WTC11 (cell line): ENCODE data around the gene LY6G5C. TPM values are rescaled to one million over a fixed set of nuclear protein-coding genes. Genes with fewer than 3 reads are reported as not detected.

ENCODE experiments used
- ATAC-seq: fragments of 200-7000 bp; cut with Tn5 transposase; 2 replicates; pipeline ENCODE4 v1.10.0; 2021; ENCODE audit warnings: mild to moderate bottlenecking, moderate library complexity
- CTCF ChIA-PET: fragments of 300-600 bp; sonication (Branson Sonifier 250); formaldehyde crosslinking; loops from one replicate; lab custom pipeline; 2021; ENCODE audit warnings: antibody characterized with exemption; lab: Charles Lee
- POLR2A ChIA-PET: fragments of 350-600 bp; sonication (Branson Sonifier 250); formaldehyde crosslinking; loops from one replicate; lab custom pipeline; 2021; ENCODE audit warnings: antibody characterized with exemption; lab: Charles Lee
- DNase-seq: peaks from one replicate; pipeline ENCODE4 v3.0.0; 2021; ENCODE audit warnings: low spot score
- H3K27ac Mint-ChIP-seq: 2 replicates; pipeline ENCODE4 v1.8.0; 2021; ENCODE audit warnings: mixed read lengths
- H3K27me3 Mint-ChIP-seq: 2 replicates; pipeline ENCODE4 v1.8.0; 2021; ENCODE audit warnings: low read depth, mild to moderate bottlenecking, moderate library complexity, mixed read lengths
- H3K36me3 Mint-ChIP-seq: 2 replicates; pipeline ENCODE4 v1.8.0; 2021; ENCODE audit warnings: mixed read lengths
- H3K4me1 Mint-ChIP-seq: 2 replicates; pipeline ENCODE4 v1.8.0; 2022; ENCODE audit warnings: mixed read lengths
- H3K4me3 Mint-ChIP-seq: 2 replicates; pipeline ENCODE4 v1.8.0; 2021; ENCODE audit warnings: mild to moderate bottlenecking, moderate library complexity, mixed read lengths
- H3K9me3 Mint-ChIP-seq: 2 replicates; pipeline ENCODE4 v1.8.0; 2021; ENCODE audit warnings: mixed read lengths
- AR ChIP-seq: fragments of 250-450 bp; sonication (Bioruptor Pico); IDR thresholded peaks from 2 replicates; pipeline ENCODE4 v1.9.0; 2021; ENCODE audit warnings: mild to moderate bottlenecking
- ATF3 ChIP-seq: sonication (generic); formaldehyde crosslinking; conservative IDR thresholded peaks from 2 replicates; pipeline ENCODE4 v1.8.1; 2022; ENCODE audit warnings: mild to moderate bottlenecking, missing genetic modification reagents
- CDX4 ChIP-seq: fragments of 250-450 bp; sonication (Bioruptor Pico); IDR thresholded peaks from 2 replicates; pipeline ENCODE4 v1.9.0; 2021; ENCODE audit warnings: moderate library complexity, mild to moderate bottlenecking, inconsistent platforms, borderline replicate concordance
- E2F5 ChIP-seq: sonication (generic); formaldehyde crosslinking; IDR thresholded peaks from 2 replicates; pipeline ENCODE4 v1.8.1; 2022; ENCODE audit warnings: mild to moderate bottlenecking, moderate library complexity, missing genetic modification reagents
- EMX1 ChIP-seq: fragments of 250-450 bp; sonication (Bioruptor Pico); IDR thresholded peaks from 2 replicates; pipeline ENCODE4 v1.8.0; 2021; ENCODE audit warnings: mild to moderate bottlenecking
- FOXJ3 ChIP-seq: sonication (generic); formaldehyde crosslinking; IDR thresholded peaks from 2 replicates; pipeline ENCODE4 v1.9.0; 2021; ENCODE audit warnings: missing genetic modification reagents, mild to moderate bottlenecking, borderline replicate concordance
- FOXP4 ChIP-seq: sonication (generic); formaldehyde crosslinking; IDR thresholded peaks from 2 replicates; pipeline ENCODE4 v1.8.0; 2022; ENCODE audit warnings: mild to moderate bottlenecking, missing genetic modification reagents
- GABPB1 ChIP-seq: sonication (generic); formaldehyde crosslinking; IDR thresholded peaks from 2 replicates; pipeline ENCODE4 v1.8.1; 2023; ENCODE audit warnings: mild to moderate bottlenecking, missing genetic modification reagents
- IRF1 ChIP-seq: sonication (generic); formaldehyde crosslinking; IDR thresholded peaks from 2 replicates; pipeline ENCODE4 v1.8.0; 2023; ENCODE audit warnings: missing genetic modification reagents
- NFYB ChIP-seq: sonication (generic); formaldehyde crosslinking; conservative IDR thresholded peaks from 2 replicates; pipeline ENCODE4 v1.8.0; 2022; ENCODE audit warnings: low read depth, missing genetic modification reagents
- SP1 ChIP-seq: sonication (generic); formaldehyde crosslinking; conservative IDR thresholded peaks from 2 replicates; pipeline ENCODE4 v1.8.1; 2022; ENCODE audit warnings: missing genetic modification reagents
- USF2 ChIP-seq: sonication (generic); formaldehyde crosslinking; IDR thresholded peaks from 2 replicates; pipeline ENCODE4 v1.8.1; 2023; ENCODE audit warnings: mild to moderate bottlenecking, missing genetic modification reagents, moderate library complexity
- ZBTB21 ChIP-seq: sonication (generic); formaldehyde crosslinking; IDR thresholded peaks from 2 replicates; pipeline ENCODE4 v1.8.1; 2023; ENCODE audit warnings: mild to moderate bottlenecking, missing genetic modification reagents, borderline replicate concordance
- ZMAT4 ChIP-seq: fragments of 250-450 bp; sonication (Bioruptor Pico); IDR thresholded peaks from 2 replicates; pipeline ENCODE4 v1.9.0; 2021; ENCODE audit warnings: mild to moderate bottlenecking
- ZNF232 ChIP-seq: sonication (generic); formaldehyde crosslinking; IDR thresholded peaks from 2 replicates; pipeline ENCODE4 v1.8.0; 2022; ENCODE audit warnings: mild to moderate bottlenecking, missing genetic modification reagents
- ZNF281 ChIP-seq: sonication (generic); formaldehyde crosslinking; IDR thresholded peaks from 2 replicates; pipeline ENCODE4 v1.8.0; 2023; ENCODE audit warnings: mild to moderate bottlenecking, missing genetic modification reagents
- ZNF317 ChIP-seq: sonication (generic); formaldehyde crosslinking; IDR thresholded peaks from 2 replicates; pipeline ENCODE4 v1.8.1; 2023; ENCODE audit warnings: low read depth, mild to moderate bottlenecking, moderate library complexity, missing genetic modification reagents, borderline replicate concordance
- ZNF423 ChIP-seq: fragments of 250-450 bp; sonication (Bioruptor Pico); IDR thresholded peaks from 2 replicates; pipeline ENCODE4 v2.1.2; 2022; ENCODE audit warnings: mild to moderate bottlenecking, moderate library complexity
- total RNA-seq: library from RNA; stranded (reverse); gene quantifications from 3 replicates; pipeline ENCODE4 v1.2.3, GENCODE V29; 2021

LY6G5C gene
- total RNA-seq, 1 experiment from 2014 or later, result 1.0 TPM

- Mint-ChIP-seq H3K27me3 (no peaks in the 10 kb centered on the region), H3K4me3 (no peak overlapping the region)
- no peak for ATAC-seq
- TF ChIP-seq EMX1 (CRISPR knock-in tag) (no peak), FOXP4 (CRISPR knock-in tag) (no peak), SP1 (CRISPR knock-in tag) (no peak), IRF1 (CRISPR knock-in tag) (no peak), ZNF232 (CRISPR knock-in tag) (no peak), ZBTB21 (CRISPR knock-in tag) (no peak), NFYB (no peak), FOXJ3 (CRISPR knock-in tag) (no peak), USF2 (CRISPR knock-in tag) (no peak), AR (CRISPR knock-in tag) (no peak), GABPB1 (CRISPR knock-in tag) (no peak), ZNF281 (no peak), ZNF423 (no peak), E2F5 (CRISPR knock-in tag) (no peak), CDX4 (no peak), ZNF317 (no peak), ZMAT4 (CRISPR knock-in tag) (no peak), ATF3 (CRISPR knock-in tag) (no peak)
- TF ChIP-seq, all 79 proteins: peak for 0
- Mint-ChIP-seq H3K36me3 (peaks cover 19% of the 10 kb centered on the region), H3K4me1 (no peaks in the 10 kb centered on the region), H3K27ac (no peak overlapping the region), H3K9me3 (no peaks in the 10 kb centered on the region)
- no peak for DNase-seq
- CTCF ChIA-PET, result interaction anchor here (0.6 to 1.2 kb wide), 3 partner anchors 11 to 44 kb away, joined by 3 to 5 read pairs (median 3); no protein-coding TSS in a partner anchor
- POLR2A ChIA-PET, result no interaction called here
These were observed 12.7 kb upstream of the LY6G5C start for GRCh38 chr6:31693535-31693934.
